Thoracic aorta (tissue), 2 donors: ENCODE results near the gene NIFK. TPM values are rescaled to one million over a fixed set of nuclear protein-coding genes. Genes with fewer than 3 reads are reported as not detected.
A peak's percentile ranks its signal among the peaks of the same experiment; 100 is the strongest.
"Not testable (repeated sequence)": the region's sequence is repeated elsewhere in the genome, so short reads cannot be mapped to it uniquely, and the experiment has no call there.

Experiments
- ATAC-seq: fragments of 150-250 bp; one replicate; pipeline ENCODE4 v1.8.0; 2017; ENCODE audit warnings: low read depth; ENCODE audit not compliant: insufficient number of reproducible peaks, low FRiP score
- DNase-seq: peaks from one replicate; pipeline ENCODE4 v3.0.0-alpha.2; 2020; ENCODE audit warnings: low spot score
- H3K27ac ChIP-seq, 2 donors: fragments of 200-600 bp; sonication (generic); 1 replicate in 1 of 2; 2 replicates in 1 of 2; pipeline ENCODE4 v1.5.1; 2016; ENCODE audit warnings: mild to moderate bottlenecking in 2 of 2, moderate library complexity in 2 of 2
- H3K27me3 ChIP-seq: fragments of 200-600 bp; sonication (generic); replicated peaks from 2 replicates; pipeline ENCODE4 v1.6.0; 2016; ENCODE audit warnings: mild to moderate bottlenecking; ENCODE audit not compliant: insufficient read depth
- H3K36me3 ChIP-seq: fragments of 200-600 bp; sonication (generic); one replicate; pipeline ENCODE4 v1.5.1; 2016
- H3K4me1 ChIP-seq, 2 donors: fragments of 200-600 bp; sonication (generic); 1 replicate in 1 of 2; 2 replicates in 1 of 2; pipeline versions ENCODE4 v1.5.1 to v1.6.0; 2016; ENCODE audit warnings: low read depth in 2 of 2, mild to moderate bottlenecking in 1 of 2; ENCODE audit not compliant: control insufficient read depth in 1 of 2
- H3K4me3 ChIP-seq: fragments of 200-600 bp; sonication (generic); 2 replicates; pipeline ENCODE4 v1.5.1; 2016; ENCODE audit warnings: mild to moderate bottlenecking
- H3K9me3 ChIP-seq: fragments of 200-600 bp; sonication (generic); 2 replicates; pipeline ENCODE4 v1.5.1; 2016
- CTCF ChIP-seq: fragments of 200-600 bp; sonication (generic); IDR thresholded peaks from one replicate; pipeline ENCODE4 v1.5.1; 2019; ENCODE audit warnings: antibody characterized with exemption
- total RNA-seq, 2 donors: library from RNA; depleted of rRNA; stranded (reverse); fragments of >200 nt; gene quantifications; one replicate each; pipeline versions ENCODE4 v1.1.0 to v1.2.3, GENCODE V29; 2016

The NIFK gene
- total RNA-seq, 2 donors from 2014 or later: 34.9 to 83.2 TPM

- peaks cover 5 to 9% of the 10 kb centered on the region in 2 donors for H3K4me1 ChIP-seq
- no peaks in the 10 kb centered on the region for H3K27me3 ChIP-seq
- ATAC-seq (peak; percentile 52), DNase-seq (no peak)
- no peak overlapping the region for H3K4me3 ChIP-seq
- no peak for TF ChIP-seq CTCF
- H3K9me3 ChIP-seq: no peaks in the 10 kb centered on the region
- peaks cover 3% of the 10 kb centered on the region for H3K36me3 ChIP-seq
- H3K27ac ChIP-seq: peak overlapping the region; percentile 30 to 62
These were observed 14.7 kb downstream of the NIFK start for GRCh38 chr2:121721926-121722325.

- Histone ChIP-seq H3K9me3 (no peaks in the 10 kb centered on the region), H3K27me3 (no peaks in the 10 kb centered on the region), H3K27ac (no peak overlapping the region), H3K36me3 (no peaks in the 10 kb centered on the region), H3K4me3 (no peak overlapping the region), H3K4me1 (peaks cover 0 to under 1% of the 10 kb centered on the region in 2 donors)
- no peak for TF ChIP-seq CTCF
- ATAC-seq (no peak), DNase-seq (no peak)
These were observed 19.1 kb downstream of the NIFK start for GRCh38 chr2:121717529-121717928.

DNA sequence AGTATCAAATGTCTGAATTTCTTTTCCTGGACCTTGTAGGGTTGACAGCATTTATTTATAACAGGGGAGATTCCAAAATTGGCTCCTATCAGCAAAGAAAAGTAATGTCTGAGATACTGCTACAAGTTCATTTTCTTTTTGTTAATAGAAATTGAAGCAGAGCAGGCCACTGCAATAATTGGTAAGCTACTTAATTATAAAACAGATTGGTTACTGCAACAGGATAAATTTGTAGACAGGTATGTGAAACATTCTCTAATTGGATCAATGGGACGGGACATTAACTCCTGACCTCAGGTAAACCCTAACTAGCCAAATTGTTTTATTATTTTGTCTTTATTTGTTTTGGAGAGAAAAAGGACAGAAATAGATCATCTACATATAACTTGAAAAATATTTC lies 20.5 kb downstream of the NIFK start:
- Histone ChIP-seq H3K4me1 (peaks cover 0 to 5% of the 10 kb centered on the region in 2 donors), H3K36me3 (no peaks in the 10 kb centered on the region), H3K27me3 (no peaks in the 10 kb centered on the region), H3K9me3 (no peaks in the 10 kb centered on the region), H3K4me3 (no peak overlapping the region), H3K27ac (no peak overlapping the region)
- no peak for ATAC-seq
- no peak for DNase-seq
- TF ChIP-seq CTCF: no peak

- not testable (repeated sequence) for H3K9me3 ChIP-seq, H3K36me3 ChIP-seq, H3K4me3 ChIP-seq, H3K27me3 ChIP-seq, ATAC-seq, DNase-seq
- peaks cover 3 to 13% of the 10 kb centered on the region in 2 donors for H3K4me1 ChIP-seq
- H3K27ac ChIP-seq: peak overlapping the region in 1 of 2 donors; percentile 23
These were observed 25.2 kb downstream of the NIFK start for GRCh38 chr2:121711481-121711880.

DNA sequence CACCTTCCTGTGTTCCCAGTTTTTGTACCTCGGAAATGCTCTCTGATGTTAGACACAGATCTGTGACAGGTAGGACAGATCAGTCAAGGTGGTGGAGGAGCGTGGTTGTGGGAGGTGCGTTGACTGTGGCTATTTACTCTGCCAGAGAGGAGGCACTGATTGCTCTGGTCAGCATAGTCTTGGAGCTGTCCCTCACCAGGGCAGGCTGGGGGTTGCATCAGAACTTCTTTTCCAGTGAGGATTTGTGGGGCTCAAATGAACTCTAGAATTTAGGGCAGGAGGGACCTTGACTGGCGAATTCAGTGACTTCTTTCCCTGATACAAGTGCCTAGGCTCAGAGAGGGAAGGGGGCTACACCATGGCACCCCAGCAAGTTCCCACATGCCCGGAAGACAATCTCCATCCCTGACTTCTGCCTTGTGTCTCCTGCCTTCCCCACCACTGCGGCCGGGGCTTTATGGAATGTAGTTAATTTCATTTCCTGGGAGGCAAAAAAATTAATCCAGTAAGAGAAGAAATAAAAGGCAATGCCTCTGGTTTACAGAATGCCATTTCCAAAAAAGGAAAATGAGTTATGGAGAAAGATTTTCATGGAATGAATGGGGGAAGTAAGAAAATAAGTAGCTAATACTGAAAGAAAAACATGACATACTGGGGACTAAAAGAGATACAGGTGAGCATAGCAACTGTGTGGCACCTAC lies 26.1 kb downstream of the NIFK start:
- H3K4me1 ChIP-seq: peaks cover 3 to 13% of the 10 kb centered on the region in 2 donors
- no peaks in the 10 kb centered on the region for H3K36me3 ChIP-seq
- no peak for ATAC-seq
- no peak for DNase-seq
- H3K27ac ChIP-seq: peak overlapping the region in 1 of 2 donors; percentile 41
- H3K27me3 ChIP-seq: no peaks in the 10 kb centered on the region
- no peak for TF ChIP-seq CTCF
- H3K4me3 ChIP-seq: no peak overlapping the region
- H3K9me3 ChIP-seq: no peaks in the 10 kb centered on the region
